GM12878 (cell line): ENCODE results near the gene ADGRV1. TPM values are rescaled to one million over a fixed set of nuclear protein-coding genes. Genes with fewer than 3 reads are reported as not detected.

ENCODE experiments used
- IKZF1 ChIP-seq: fragments of 450-650 bp; conservative IDR thresholded peaks from 2 replicates; pipeline ENCODE4 v1.6.1; 2017; ENCODE audit warnings: antibody characterized with exemption, mild to moderate bottlenecking
- POU2F2 ChIP-seq: IDR thresholded peaks from 3 replicates; pipeline ENCODE4 v1.6.1; 2011; ENCODE audit warnings: low read depth, mild to moderate bottlenecking, low read length, borderline replicate concordance
- polyA plus RNA-seq, 11 experiments: library from polyadenylated mRNA; depleted of rRNA in 4 of 11; unstranded in 6 of 11; stranded (reverse) in 5 of 11; fragments of >200 nt; fragmentation: Nextera tagmentation in 4 of 11; fragmentation: Illumina TruSeq in 1 of 11; extraction: Ambion mirVana in 4 of 11; extraction: Trizol in 1 of 11; gene quantifications; 1 replicate in 1 of 11; 2 replicates in 10 of 11; pipeline versions ENCODE4 v1.2.1 to v1.2.3, GENCODE V29; 2011 to 2016; ENCODE audit warnings: inconsistent platforms in 2 of 11, missing spikeins in 2 of 11, low read depth in 1 of 11
- total RNA-seq, 4 experiments: library from RNA; depleted of rRNA in 3 of 4; stranded (reverse); fragments of >200 nt in 3 of 4; fragmentation: Illumina TruSeq in 1 of 4; extraction: Trizol in 1 of 4; gene quantifications; 2 replicates each; pipeline versions ENCODE4 v1.2.1 to v1.2.3, GENCODE V29; 2013 to 2021
- TF ChIP-seq, protein P1 (sequence below): IDR thresholded peaks from 2 replicates; pipeline ENCODE4 v1.6.1; 2012; ENCODE audit warnings: improper control_type of control experiment, low read depth, low read length; ENCODE audit not compliant: insufficient replicate concordance
- TF ChIP-seq, protein P2 (sequence below): fragments of 450-650 bp; IDR thresholded peaks from 2 replicates; pipeline ENCODE4 v1.6.1; 2017; ENCODE audit warnings: low read depth, mild to moderate bottlenecking, moderate library complexity
- TF ChIP-seq, protein P3 (sequence below): fragments of 450-650 bp; IDR thresholded peaks from 2 replicates; pipeline ENCODE4 v1.6.1; 2016; ENCODE audit warnings: mild to moderate bottlenecking
- TF ChIP-seq, protein P4 (sequence below): fragments of 450-650 bp; IDR thresholded peaks from 2 replicates; pipeline ENCODE4 v1.6.1; 2017; ENCODE audit warnings: mild to moderate bottlenecking, moderate library complexity
- TF ChIP-seq, protein P5 (sequence below): fragments of 450-650 bp; IDR thresholded peaks from 2 replicates; pipeline ENCODE4 v1.6.1; 2017; ENCODE audit warnings: mild to moderate bottlenecking, moderate library complexity
- TF ChIP-seq, protein P6 (sequence below): fragments of 450-650 bp; IDR thresholded peaks from 2 replicates; pipeline ENCODE4 v1.6.1; 2016; ENCODE audit warnings: mild to moderate bottlenecking

The ADGRV1 gene
- total and polyA plus RNA-seq, 10 of the 15 experiments (the other 5 are each of a cell fraction or from before 2014, with no cell fraction given): 0.04 to 8.1 (median 0.16) TPM; not detected in 1

GRCh38 chr5:91059409-91059808, 500.8 kb downstream of the ADGRV1 start (continued):
- TF ChIP-seq, protein P1, sequence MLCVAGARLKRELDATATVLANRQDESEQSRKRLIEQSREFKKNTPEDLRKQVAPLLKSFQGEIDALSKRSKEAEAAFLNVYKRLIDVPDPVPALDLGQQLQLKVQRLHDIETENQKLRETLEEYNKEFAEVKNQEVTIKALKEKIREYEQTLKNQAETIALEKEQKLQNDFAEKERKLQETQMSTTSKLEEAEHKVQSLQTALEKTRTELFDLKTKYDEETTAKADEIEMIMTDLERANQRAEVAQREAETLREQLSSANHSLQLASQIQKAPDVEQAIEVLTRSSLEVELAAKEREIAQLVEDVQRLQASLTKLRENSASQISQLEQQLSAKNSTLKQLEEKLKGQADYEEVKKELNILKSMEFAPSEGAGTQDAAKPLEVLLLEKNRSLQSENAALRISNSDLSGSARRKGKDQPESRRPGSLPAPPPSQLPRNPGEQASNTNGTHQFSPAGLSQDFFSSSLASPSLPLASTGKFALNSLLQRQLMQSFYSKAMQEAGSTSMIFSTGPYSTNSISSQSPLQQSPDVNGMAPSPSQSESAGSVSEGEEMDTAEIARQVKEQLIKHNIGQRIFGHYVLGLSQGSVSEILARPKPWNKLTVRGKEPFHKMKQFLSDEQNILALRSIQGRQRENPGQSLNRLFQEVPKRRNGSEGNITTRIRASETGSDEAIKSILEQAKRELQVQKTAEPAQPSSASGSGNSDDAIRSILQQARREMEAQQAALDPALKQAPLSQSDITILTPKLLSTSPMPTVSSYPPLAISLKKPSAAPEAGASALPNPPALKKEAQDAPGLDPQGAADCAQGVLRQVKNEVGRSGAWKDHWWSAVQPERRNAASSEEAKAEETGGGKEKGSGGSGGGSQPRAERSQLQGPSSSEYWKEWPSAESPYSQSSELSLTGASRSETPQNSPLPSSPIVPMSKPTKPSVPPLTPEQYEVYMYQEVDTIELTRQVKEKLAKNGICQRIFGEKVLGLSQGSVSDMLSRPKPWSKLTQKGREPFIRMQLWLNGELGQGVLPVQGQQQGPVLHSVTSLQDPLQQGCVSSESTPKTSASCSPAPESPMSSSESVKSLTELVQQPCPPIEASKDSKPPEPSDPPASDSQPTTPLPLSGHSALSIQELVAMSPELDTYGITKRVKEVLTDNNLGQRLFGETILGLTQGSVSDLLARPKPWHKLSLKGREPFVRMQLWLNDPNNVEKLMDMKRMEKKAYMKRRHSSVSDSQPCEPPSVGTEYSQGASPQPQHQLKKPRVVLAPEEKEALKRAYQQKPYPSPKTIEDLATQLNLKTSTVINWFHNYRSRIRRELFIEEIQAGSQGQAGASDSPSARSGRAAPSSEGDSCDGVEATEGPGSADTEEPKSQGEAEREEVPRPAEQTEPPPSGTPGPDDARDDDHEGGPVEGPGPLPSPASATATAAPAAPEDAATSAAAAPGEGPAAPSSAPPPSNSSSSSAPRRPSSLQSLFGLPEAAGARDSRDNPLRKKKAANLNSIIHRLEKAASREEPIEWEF: no peak
- TF ChIP-seq, protein P2, sequence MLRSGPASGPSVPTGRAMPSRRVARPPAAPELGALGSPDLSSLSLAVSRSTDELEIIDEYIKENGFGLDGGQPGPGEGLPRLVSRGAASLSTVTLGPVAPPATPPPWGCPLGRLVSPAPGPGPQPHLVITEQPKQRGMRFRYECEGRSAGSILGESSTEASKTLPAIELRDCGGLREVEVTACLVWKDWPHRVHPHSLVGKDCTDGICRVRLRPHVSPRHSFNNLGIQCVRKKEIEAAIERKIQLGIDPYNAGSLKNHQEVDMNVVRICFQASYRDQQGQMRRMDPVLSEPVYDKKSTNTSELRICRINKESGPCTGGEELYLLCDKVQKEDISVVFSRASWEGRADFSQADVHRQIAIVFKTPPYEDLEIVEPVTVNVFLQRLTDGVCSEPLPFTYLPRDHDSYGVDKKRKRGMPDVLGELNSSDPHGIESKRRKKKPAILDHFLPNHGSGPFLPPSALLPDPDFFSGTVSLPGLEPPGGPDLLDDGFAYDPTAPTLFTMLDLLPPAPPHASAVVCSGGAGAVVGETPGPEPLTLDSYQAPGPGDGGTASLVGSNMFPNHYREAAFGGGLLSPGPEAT: peak; percentile 83
- peak; percentile 80 for TF ChIP-seq IKZF1
- TF ChIP-seq POU2F2: 0 out of 3 replicates have a peak, but pooled peaks have one; percentile 13
- TF ChIP-seq, protein P3, sequence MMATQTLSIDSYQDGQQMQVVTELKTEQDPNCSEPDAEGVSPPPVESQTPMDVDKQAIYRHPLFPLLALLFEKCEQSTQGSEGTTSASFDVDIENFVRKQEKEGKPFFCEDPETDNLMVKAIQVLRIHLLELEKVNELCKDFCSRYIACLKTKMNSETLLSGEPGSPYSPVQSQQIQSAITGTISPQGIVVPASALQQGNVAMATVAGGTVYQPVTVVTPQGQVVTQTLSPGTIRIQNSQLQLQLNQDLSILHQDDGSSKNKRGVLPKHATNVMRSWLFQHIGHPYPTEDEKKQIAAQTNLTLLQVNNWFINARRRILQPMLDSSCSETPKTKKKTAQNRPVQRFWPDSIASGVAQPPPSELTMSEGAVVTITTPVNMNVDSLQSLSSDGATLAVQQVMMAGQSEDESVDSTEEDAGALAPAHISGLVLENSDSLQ: peak; percentile 81
- TF ChIP-seq, protein P4, sequence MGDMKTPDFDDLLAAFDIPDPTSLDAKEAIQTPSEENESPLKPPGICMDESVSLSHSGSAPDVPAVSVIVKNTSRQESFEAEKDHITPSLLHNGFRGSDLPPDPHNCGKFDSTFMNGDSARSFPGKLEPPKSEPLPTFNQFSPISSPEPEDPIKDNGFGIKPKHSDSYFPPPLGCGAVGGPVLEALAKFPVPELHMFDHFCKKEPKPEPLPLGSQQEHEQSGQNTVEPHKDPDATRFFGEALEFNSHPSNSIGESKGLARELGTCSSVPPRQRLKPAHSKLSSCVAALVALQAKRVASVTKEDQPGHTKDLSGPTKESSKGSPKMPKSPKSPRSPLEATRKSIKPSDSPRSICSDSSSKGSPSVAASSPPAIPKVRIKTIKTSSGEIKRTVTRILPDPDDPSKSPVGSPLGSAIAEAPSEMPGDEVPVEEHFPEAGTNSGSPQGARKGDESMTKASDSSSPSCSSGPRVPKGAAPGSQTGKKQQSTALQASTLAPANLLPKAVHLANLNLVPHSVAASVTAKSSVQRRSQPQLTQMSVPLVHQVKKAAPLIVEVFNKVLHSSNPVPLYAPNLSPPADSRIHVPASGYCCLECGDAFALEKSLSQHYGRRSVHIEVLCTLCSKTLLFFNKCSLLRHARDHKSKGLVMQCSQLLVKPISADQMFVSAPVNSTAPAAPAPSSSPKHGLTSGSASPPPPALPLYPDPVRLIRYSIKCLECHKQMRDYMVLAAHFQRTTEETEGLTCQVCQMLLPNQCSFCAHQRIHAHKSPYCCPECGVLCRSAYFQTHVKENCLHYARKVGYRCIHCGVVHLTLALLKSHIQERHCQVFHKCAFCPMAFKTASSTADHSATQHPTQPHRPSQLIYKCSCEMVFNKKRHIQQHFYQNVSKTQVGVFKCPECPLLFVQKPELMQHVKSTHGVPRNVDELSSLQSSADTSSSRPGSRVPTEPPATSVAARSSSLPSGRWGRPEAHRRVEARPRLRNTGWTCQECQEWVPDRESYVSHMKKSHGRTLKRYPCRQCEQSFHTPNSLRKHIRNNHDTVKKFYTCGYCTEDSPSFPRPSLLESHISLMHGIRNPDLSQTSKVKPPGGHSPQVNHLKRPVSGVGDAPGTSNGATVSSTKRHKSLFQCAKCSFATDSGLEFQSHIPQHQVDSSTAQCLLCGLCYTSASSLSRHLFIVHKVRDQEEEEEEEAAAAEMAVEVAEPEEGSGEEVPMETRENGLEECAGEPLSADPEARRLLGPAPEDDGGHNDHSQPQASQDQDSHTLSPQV: no peak
- TF ChIP-seq, protein P5, sequence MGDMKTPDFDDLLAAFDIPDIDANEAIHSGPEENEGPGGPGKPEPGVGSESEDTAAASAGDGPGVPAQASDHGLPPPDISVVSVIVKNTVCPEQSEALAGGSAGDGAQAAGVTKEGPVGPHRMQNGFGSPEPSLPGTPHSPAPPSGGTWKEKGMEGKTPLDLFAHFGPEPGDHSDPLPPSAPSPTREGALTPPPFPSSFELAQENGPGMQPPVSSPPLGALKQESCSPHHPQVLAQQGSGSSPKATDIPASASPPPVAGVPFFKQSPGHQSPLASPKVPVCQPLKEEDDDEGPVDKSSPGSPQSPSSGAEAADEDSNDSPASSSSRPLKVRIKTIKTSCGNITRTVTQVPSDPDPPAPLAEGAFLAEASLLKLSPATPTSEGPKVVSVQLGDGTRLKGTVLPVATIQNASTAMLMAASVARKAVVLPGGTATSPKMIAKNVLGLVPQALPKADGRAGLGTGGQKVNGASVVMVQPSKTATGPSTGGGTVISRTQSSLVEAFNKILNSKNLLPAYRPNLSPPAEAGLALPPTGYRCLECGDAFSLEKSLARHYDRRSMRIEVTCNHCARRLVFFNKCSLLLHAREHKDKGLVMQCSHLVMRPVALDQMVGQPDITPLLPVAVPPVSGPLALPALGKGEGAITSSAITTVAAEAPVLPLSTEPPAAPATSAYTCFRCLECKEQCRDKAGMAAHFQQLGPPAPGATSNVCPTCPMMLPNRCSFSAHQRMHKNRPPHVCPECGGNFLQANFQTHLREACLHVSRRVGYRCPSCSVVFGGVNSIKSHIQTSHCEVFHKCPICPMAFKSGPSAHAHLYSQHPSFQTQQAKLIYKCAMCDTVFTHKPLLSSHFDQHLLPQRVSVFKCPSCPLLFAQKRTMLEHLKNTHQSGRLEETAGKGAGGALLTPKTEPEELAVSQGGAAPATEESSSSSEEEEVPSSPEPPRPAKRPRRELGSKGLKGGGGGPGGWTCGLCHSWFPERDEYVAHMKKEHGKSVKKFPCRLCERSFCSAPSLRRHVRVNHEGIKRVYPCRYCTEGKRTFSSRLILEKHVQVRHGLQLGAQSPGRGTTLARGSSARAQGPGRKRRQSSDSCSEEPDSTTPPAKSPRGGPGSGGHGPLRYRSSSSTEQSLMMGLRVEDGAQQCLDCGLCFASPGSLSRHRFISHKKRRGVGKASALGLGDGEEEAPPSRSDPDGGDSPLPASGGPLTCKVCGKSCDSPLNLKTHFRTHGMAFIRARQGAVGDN: no peak
- TF ChIP-seq, protein P6, sequence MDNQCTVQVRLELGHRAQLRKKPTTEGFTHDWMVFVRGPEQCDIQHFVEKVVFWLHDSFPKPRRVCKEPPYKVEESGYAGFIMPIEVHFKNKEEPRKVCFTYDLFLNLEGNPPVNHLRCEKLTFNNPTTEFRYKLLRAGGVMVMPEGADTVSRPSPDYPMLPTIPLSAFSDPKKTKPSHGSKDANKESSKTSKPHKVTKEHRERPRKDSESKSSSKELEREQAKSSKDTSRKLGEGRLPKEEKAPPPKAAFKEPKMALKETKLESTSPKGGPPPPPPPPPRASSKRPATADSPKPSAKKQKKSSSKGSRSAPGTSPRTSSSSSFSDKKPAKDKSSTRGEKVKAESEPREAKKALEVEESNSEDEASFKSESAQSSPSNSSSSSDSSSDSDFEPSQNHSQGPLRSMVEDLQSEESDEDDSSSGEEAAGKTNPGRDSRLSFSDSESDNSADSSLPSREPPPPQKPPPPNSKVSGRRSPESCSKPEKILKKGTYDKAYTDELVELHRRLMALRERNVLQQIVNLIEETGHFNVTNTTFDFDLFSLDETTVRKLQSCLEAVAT: no peak
